IPS-15b (cell line): ENCODE data around the gene CLPSL1.

Source experiments
- H3K27me3 ChIP-seq: one replicate; pipeline ENCODE4 v1.6.1; 2013; ENCODE audit warnings: low read length; ENCODE audit not compliant: control insufficient read depth, insufficient read depth
- H3K36me3 ChIP-seq: one replicate; pipeline ENCODE4 v1.6.1; 2013; ENCODE audit warnings: low read length; ENCODE audit not compliant: control insufficient read depth, insufficient read depth
- H3K4me1 ChIP-seq: one replicate; pipeline ENCODE4 v1.6.1; 2013; ENCODE audit warnings: mild to moderate bottlenecking, low read length; ENCODE audit not compliant: control insufficient read depth, insufficient read depth
- H3K4me3 ChIP-seq: one replicate; pipeline ENCODE4 v1.5.1; 2013; ENCODE audit warnings: low read depth, low read length
- H3K9ac ChIP-seq: one replicate; pipeline ENCODE4 v1.6.1; 2013; ENCODE audit warnings: low read depth, mild to moderate bottlenecking, low read length
- H3K9me3 ChIP-seq: one replicate; pipeline ENCODE4 v1.6.1; 2013; ENCODE audit warnings: mild to moderate bottlenecking, low read length; ENCODE audit not compliant: control insufficient read depth, insufficient read depth

CLPSL1 gene

GRCh38 chr6:35786810-35787209 lies 6.0 kb downstream of the CLPSL1 start:
- Histone ChIP-seq H3K36me3 (no peaks in the 10 kb centered on the region), H3K27me3 (peaks cover 5% of the 10 kb centered on the region), H3K4me1 (no peaks in the 10 kb centered on the region), H3K4me3 (no peak overlapping the region), H3K9me3 (no peaks in the 10 kb centered on the region), H3K9ac (no peak overlapping the region)

- no peaks in the 10 kb centered on the region for H3K36me3 ChIP-seq
- H3K9me3 ChIP-seq: no peaks in the 10 kb centered on the region
- H3K27me3 ChIP-seq: peaks cover 5% of the 10 kb centered on the region
- H3K9ac ChIP-seq: no peak overlapping the region
- H3K4me3 ChIP-seq: no peak overlapping the region
- no peaks in the 10 kb centered on the region for H3K4me1 ChIP-seq
Measured at GRCh38 chr6:35787266-35788218, 6.7 kb downstream of the CLPSL1 start.

GRCh38 chr6:35788423-35788982 lies 7.7 kb downstream of the CLPSL1 start:
- peaks cover 5% of the 10 kb centered on the region for H3K27me3 ChIP-seq

GRCh38 chr6:35790683-35791082 lies 9.9 kb downstream of the CLPSL1 start:
- Histone ChIP-seq H3K9ac (no peak overlapping the region), H3K4me3 (no peak overlapping the region), H3K36me3 (no peaks in the 10 kb centered on the region), H3K27me3 (peaks cover 5% of the 10 kb centered on the region), H3K9me3 (no peaks in the 10 kb centered on the region), H3K4me1 (no peaks in the 10 kb centered on the region)

More at GRCh38 chr6:35788423-35788982, 7.7 kb downstream of the CLPSL1 start:
- H3K4me3 ChIP-seq: no peak overlapping the region
- H3K9ac ChIP-seq: no peak overlapping the region
- H3K36me3 ChIP-seq: no peaks in the 10 kb centered on the region
- H3K4me1 ChIP-seq: no peaks in the 10 kb centered on the region
- H3K9me3 ChIP-seq: no peaks in the 10 kb centered on the region

GRCh38 chr6:35794536-35795452 lies 14.0 kb downstream of the CLPSL1 start:
- no peak overlapping the region for H3K9ac ChIP-seq
- no peak overlapping the region for H3K4me3 ChIP-seq
- no peaks in the 10 kb centered on the region for H3K36me3 ChIP-seq
- H3K4me1 ChIP-seq: peaks cover 3% of the 10 kb centered on the region
- no peaks in the 10 kb centered on the region for H3K9me3 ChIP-seq
- no peaks in the 10 kb centered on the region for H3K27me3 ChIP-seq

- peaks cover 3% of the 10 kb centered on the region for H3K4me1 ChIP-seq
- H3K36me3 ChIP-seq: no peaks in the 10 kb centered on the region
- no peak overlapping the region for H3K9ac ChIP-seq
- H3K27me3 ChIP-seq: no peaks in the 10 kb centered on the region
- no peaks in the 10 kb centered on the region for H3K9me3 ChIP-seq
- no peak overlapping the region for H3K4me3 ChIP-seq
Measured at GRCh38 chr6:35795453-35796071, 14.7 kb downstream of the CLPSL1 start.

GRCh38 chr6:35796236-35796635 lies 15.4 kb downstream of the CLPSL1 start:
- Histone ChIP-seq H3K4me3 (no peak overlapping the region), H3K27me3 (no peaks in the 10 kb centered on the region), H3K4me1 (peaks cover 3% of the 10 kb centered on the region), H3K9ac (no peak overlapping the region), H3K9me3 (no peaks in the 10 kb centered on the region), H3K36me3 (no peaks in the 10 kb centered on the region)

- H3K4me1 ChIP-seq: peaks cover 3% of the 10 kb centered on the region
- H3K36me3 ChIP-seq: no peaks in the 10 kb centered on the region
- H3K9me3 ChIP-seq: no peaks in the 10 kb centered on the region
- no peaks in the 10 kb centered on the region for H3K27me3 ChIP-seq
- H3K9ac ChIP-seq: no peak overlapping the region
- no peak overlapping the region for H3K4me3 ChIP-seq
Measured at GRCh38 chr6:35797837-35798526, 17.2 kb downstream of the CLPSL1 start.

- Histone ChIP-seq H3K36me3 (no peaks in the 10 kb centered on the region), H3K27me3 (no peaks in the 10 kb centered on the region), H3K9me3 (no peaks in the 10 kb centered on the region), H3K9ac (no peak overlapping the region), H3K4me1 (peaks cover 3% of the 10 kb centered on the region), H3K4me3 (no peak overlapping the region)
Measured at GRCh38 chr6:35798706-35799105, 17.9 kb downstream of the CLPSL1 start.

- no peak overlapping the region for H3K4me3 ChIP-seq
- H3K9me3 ChIP-seq: no peaks in the 10 kb centered on the region
- H3K9ac ChIP-seq: no peak overlapping the region
- H3K27me3 ChIP-seq: peaks cover 5% of the 10 kb centered on the region
- H3K36me3 ChIP-seq: no peaks in the 10 kb centered on the region
- peaks cover 7% of the 10 kb centered on the region for H3K4me1 ChIP-seq
Measured at GRCh38 chr6:35801148-35801547, 20.3 kb downstream of the CLPSL1 start.
